Panc1 (cell line): ENCODE measurements around the gene TMEM106C. TPM values are rescaled to one million over a fixed set of nuclear protein-coding genes. Genes with fewer than 3 reads are reported as not detected.

Experiments
- ATAC-seq: fragments of 200-7000 bp; cut with Tn5 transposase; 2 replicates; pipeline ENCODE4 v1.9.1; 2020; ENCODE audit warnings: mild to moderate bottlenecking, moderate library complexity
- BruUV-seq: library from RNA; stranded (reverse); fragments of 400-500 nt; replicated peaks from 2 replicates; lab custom pipeline; 2021; lab: Mats Ljungman, UMichigan
- CTCF ChIA-PET: fragments of 300-600 bp; sonication (Branson Sonifier 250); formaldehyde crosslinking; loops from one replicate; lab custom pipeline; 2022; ENCODE audit warnings: antibody characterized with exemption; lab: Charles Lee
- POLR2A ChIA-PET: fragments of 300-600 bp; sonication (Branson Sonifier 250); formaldehyde crosslinking; loops from one replicate; lab custom pipeline; 2022; ENCODE audit warnings: antibody characterized with exemption; lab: Charles Lee
- DNase-seq: peaks from one replicate; pipeline ENCODE4 v3.0.0-alpha.2; 2010; ENCODE audit warnings: low read depth, low spot score
- H3K27ac ChIP-seq: 2 replicates; pipeline ENCODE4 v1.5.1; 2011; ENCODE audit warnings: mild to moderate bottlenecking, low read length, inconsistent platforms
- H3K27me3 ChIP-seq: fragments of 200-500 bp; sonication (Bioruptor generic); 2 replicates; pipeline ENCODE4 v1.6.0; 2014; ENCODE audit warnings: low read length, inconsistent platforms; ENCODE audit not compliant: control insufficient read depth, insufficient read depth
- H3K36me3 ChIP-seq: fragments of 200-500 bp; sonication (Bioruptor generic); 2 replicates; pipeline ENCODE4 v1.5.1; 2014; ENCODE audit warnings: inconsistent platforms, mild to moderate bottlenecking, low read length, moderate library complexity; ENCODE audit not compliant: control insufficient read depth, insufficient read depth
- H3K4me1 ChIP-seq: 2 replicates; pipeline ENCODE4 v1.5.1; 2011; ENCODE audit warnings: inconsistent platforms, mild to moderate bottlenecking, low read length, moderate library complexity; ENCODE audit not compliant: control insufficient read depth, insufficient read depth
- H3K4me3 ChIP-seq, 2 experiments: 2 replicates each; pipeline ENCODE4 v1.5.1; 2011 to 2012; ENCODE audit warnings: low read depth in 2 of 2, low read length in 2 of 2, mild to moderate bottlenecking in 2 of 2, inconsistent platforms in 1 of 2, moderate library complexity in 1 of 2
- H3K9me3 ChIP-seq: fragments of 200-500 bp; sonication (Bioruptor generic); 2 replicates; pipeline ENCODE4 v1.5.1; 2014; ENCODE audit warnings: low read depth, mild to moderate bottlenecking, inconsistent platforms, low read length, moderate library complexity; ENCODE audit not compliant: control insufficient read depth, insufficient read depth
- POLR2AphosphoS5 ChIP-seq: IDR thresholded peaks from 2 replicates; pipeline ENCODE4 v1.6.1; 2012; ENCODE audit warnings: mild to moderate bottlenecking, low read depth, low read length, moderate library complexity
- SIN3A ChIP-seq: IDR thresholded peaks from 2 replicates; pipeline ENCODE4 v1.6.1; 2012; ENCODE audit warnings: low read depth, mild to moderate bottlenecking, low read length, moderate library complexity, borderline replicate concordance; ENCODE audit not compliant: insufficient read depth
- TCF7L2 ChIP-seq: IDR thresholded peaks from 2 replicates; pipeline ENCODE4 v1.6.1; 2011; ENCODE audit warnings: mild to moderate bottlenecking, low read depth, low read length, inconsistent platforms
- in situ Hi-C: cut with HindIII; loops from 2 replicates; pipeline ENCODE4 v1.10.0; 2016; ENCODE audit warnings: low sequenced_read_pairs, low pct_unique_long_range_greater_than_20kb
- intact Hi-C: fragments of 100-400 bp; cut with micrococcal nuclease; formaldehyde crosslinking; loops from one replicate; pipeline ENCODE4 v1.10.0; 2022; ENCODE audit not compliant: unreplicated experiment
- total RNA-seq: library from RNA; stranded (reverse); gene quantifications from one replicate; pipeline ENCODE4 v1.2.1, GENCODE V29; 2021; ENCODE audit not compliant: unreplicated experiment
- TF ChIP-seq, protein P1 (sequence below): fragments of 450-650 bp; IDR thresholded peaks from 2 replicates; pipeline ENCODE4 v1.5.1; 2017; ENCODE audit warnings: mild to moderate bottlenecking
- TF ChIP-seq, protein P2 (sequence below), 2 experiments: IDR thresholded peaks; 2 replicates each; pipeline ENCODE4 v1.6.1; 2011 to 2012; ENCODE audit warnings: low read depth in 2 of 2, control low read depth in 1 of 2, low read length in 1 of 2, mild to moderate bottlenecking in 1 of 2, moderate library complexity in 1 of 2; ENCODE audit not compliant: insufficient read depth in 1 of 2

The TMEM106C gene
- total RNA-seq, 1 experiment from 2014 or later: 93.7 TPM

DNA sequence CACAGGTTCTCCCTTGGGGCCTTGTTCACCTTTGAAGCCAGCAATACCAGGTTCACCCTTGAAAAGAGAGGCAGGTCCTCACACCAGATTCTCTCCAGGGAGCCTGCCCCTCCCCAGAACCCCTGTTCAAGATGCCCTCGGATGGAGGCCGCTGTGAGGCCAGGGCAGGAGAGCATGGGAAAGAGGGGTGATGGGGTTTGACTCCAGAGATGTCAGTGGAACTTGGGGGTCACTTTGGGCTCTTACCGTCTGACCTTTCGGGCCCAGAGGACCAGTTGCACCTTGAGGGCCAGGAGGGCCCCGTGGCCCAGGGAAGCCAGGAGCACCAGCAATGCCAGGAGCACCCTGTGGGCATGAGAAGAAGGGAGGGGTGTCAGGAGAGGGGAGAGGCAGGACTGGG lies 23.4 kb downstream of the TMEM106C start:
- POLR2A ChIA-PET: no interaction called here
- Histone ChIP-seq H3K27me3 (no peaks in the 10 kb centered on the region), H3K4me3 (no peak overlapping the region), H3K36me3 (no peaks in the 10 kb centered on the region), H3K9me3 (no peaks in the 10 kb centered on the region), H3K27ac (no peak overlapping the region), H3K4me1 (no peaks in the 10 kb centered on the region)
- BruUV-seq: no TSS peak
- no peak for TF ChIP-seq POLR2AphosphoS5
- TF ChIP-seq, protein P1, sequence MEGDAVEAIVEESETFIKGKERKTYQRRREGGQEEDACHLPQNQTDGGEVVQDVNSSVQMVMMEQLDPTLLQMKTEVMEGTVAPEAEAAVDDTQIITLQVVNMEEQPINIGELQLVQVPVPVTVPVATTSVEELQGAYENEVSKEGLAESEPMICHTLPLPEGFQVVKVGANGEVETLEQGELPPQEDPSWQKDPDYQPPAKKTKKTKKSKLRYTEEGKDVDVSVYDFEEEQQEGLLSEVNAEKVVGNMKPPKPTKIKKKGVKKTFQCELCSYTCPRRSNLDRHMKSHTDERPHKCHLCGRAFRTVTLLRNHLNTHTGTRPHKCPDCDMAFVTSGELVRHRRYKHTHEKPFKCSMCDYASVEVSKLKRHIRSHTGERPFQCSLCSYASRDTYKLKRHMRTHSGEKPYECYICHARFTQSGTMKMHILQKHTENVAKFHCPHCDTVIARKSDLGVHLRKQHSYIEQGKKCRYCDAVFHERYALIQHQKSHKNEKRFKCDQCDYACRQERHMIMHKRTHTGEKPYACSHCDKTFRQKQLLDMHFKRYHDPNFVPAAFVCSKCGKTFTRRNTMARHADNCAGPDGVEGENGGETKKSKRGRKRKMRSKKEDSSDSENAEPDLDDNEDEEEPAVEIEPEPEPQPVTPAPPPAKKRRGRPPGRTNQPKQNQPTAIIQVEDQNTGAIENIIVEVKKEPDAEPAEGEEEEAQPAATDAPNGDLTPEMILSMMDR: no peak
- intact Hi-C loops (no loop called here), in situ Hi-C loops (no loop called here)
- no peak for ATAC-seq
- no peak for DNase-seq
- CTCF ChIA-PET: no interaction called here

DNA sequence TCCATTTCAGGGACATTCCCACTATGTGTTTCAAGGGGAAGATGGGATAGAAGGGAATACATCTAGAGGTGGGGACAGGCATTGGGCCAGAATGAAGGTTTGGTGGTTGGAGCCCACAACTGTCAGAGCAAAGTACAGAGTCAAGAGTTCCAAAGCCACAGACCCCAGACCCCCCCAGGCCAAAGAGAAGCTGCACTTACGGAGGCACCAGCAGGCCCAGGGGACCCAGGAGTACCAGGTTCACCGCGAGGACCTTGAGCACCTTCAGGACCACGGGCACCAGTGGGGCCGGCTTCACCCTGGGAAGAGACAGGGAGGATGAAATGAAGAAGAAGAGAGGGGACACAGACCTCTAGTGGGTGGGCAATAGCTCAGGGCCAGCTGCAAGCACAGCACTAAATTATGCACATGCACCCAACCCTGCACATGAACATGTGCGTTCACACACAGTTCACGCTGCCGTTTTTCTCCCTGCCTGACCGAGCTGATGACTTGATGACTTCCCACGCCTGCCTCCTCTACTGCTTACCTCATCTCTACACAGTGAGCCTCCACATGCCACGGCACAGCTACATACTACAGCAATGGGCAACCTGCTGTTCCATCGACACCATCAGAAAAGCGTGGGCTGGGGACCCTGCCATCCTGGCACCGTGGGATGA lies 24.1 kb downstream of the TMEM106C start:
- ChIA-PET POLR2A (no interaction called here), CTCF (no interaction called here)
- Histone ChIP-seq H3K4me1 (no peaks in the 10 kb centered on the region), H3K9me3 (no peaks in the 10 kb centered on the region), H3K4me3 (no peak overlapping the region), H3K27me3 (no peaks in the 10 kb centered on the region), H3K36me3 (no peaks in the 10 kb centered on the region), H3K27ac (no peak overlapping the region)
- TF ChIP-seq, protein P1: no peak
- TF ChIP-seq TCF7L2 (no peak), POLR2AphosphoS5 (no peak), SIN3A (no peak)
- TF ChIP-seq, protein P2, sequence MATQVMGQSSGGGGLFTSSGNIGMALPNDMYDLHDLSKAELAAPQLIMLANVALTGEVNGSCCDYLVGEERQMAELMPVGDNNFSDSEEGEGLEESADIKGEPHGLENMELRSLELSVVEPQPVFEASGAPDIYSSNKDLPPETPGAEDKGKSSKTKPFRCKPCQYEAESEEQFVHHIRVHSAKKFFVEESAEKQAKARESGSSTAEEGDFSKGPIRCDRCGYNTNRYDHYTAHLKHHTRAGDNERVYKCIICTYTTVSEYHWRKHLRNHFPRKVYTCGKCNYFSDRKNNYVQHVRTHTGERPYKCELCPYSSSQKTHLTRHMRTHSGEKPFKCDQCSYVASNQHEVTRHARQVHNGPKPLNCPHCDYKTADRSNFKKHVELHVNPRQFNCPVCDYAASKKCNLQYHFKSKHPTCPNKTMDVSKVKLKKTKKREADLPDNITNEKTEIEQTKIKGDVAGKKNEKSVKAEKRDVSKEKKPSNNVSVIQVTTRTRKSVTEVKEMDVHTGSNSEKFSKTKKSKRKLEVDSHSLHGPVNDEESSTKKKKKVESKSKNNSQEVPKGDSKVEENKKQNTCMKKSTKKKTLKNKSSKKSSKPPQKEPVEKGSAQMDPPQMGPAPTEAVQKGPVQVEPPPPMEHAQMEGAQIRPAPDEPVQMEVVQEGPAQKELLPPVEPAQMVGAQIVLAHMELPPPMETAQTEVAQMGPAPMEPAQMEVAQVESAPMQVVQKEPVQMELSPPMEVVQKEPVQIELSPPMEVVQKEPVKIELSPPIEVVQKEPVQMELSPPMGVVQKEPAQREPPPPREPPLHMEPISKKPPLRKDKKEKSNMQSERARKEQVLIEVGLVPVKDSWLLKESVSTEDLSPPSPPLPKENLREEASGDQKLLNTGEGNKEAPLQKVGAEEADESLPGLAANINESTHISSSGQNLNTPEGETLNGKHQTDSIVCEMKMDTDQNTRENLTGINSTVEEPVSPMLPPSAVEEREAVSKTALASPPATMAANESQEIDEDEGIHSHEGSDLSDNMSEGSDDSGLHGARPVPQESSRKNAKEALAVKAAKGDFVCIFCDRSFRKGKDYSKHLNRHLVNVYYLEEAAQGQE (IDR thresholded peaks at IDR 0.05; ENCODE audit: insufficient read depth in 1 of 2, low read depth in 2 of 2, low read length in 1 of 2): no peak
- no peak for DNase-seq
- BruUV-seq: no TSS peak
- in situ Hi-C loops (no loop called here), intact Hi-C loops (no loop called here)
- 0 out of 2 replicates have a peak, but pooled peaks have one; percentile 40 for ATAC-seq
